ENCODE data around the gene GPR31. TPM values are rescaled to one million over a fixed set of nuclear protein-coding genes. Genes with fewer than 3 reads are reported as not detected.
"Not testable (repeated sequence)": the region's sequence is repeated elsewhere in the genome, so short reads cannot be mapped to it uniquely, and the experiment has no call there.

The GPR31 gene, protein sequence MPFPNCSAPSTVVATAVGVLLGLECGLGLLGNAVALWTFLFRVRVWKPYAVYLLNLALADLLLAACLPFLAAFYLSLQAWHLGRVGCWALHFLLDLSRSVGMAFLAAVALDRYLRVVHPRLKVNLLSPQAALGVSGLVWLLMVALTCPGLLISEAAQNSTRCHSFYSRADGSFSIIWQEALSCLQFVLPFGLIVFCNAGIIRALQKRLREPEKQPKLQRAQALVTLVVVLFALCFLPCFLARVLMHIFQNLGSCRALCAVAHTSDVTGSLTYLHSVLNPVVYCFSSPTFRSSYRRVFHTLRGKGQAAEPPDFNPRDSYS
- not detected for polyA plus RNA-seq (2012; ENCODE audit: insufficient read depth, insufficient read length, low read depth)

DNA sequence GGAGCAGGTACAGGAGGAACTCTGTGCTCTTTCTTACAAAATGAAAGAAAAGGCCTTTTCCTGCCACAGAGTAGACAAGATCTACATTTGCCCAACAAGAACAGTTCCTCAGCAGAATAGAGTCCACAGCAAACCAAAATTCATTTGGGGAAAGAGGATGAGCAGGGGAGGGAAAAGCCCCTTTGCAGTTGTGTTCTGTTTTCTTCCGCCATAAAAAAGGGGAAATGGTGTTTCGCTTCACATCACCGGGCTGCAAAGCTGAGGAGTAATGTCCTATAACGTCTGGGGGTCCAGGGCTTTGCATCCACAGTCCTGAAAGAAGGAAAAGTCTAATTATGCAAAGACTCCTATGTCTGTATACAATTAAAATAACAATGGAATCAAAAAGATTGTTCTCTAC, at the start of gene GPR31:
TSS of gene GPR31 (minus strand) at position 118 of the 400 bp plus-strand sequence. CDS start 149 bp downstream, outside the sequence.
- Histone ChIP-seq H3K36me3 (no peaks in the 10 kb centered on the region), H3K4me3 (ENCODE audit: low read depth, low read length) (no peak within 1 kb of the TSS), H3K9me3 (no peaks in the 10 kb centered on the region), H3K27me3 (no peaks in the 10 kb centered on the region), H3K4me1 (no peaks in the 10 kb centered on the region)
- TF ChIP-seq, protein P1, sequence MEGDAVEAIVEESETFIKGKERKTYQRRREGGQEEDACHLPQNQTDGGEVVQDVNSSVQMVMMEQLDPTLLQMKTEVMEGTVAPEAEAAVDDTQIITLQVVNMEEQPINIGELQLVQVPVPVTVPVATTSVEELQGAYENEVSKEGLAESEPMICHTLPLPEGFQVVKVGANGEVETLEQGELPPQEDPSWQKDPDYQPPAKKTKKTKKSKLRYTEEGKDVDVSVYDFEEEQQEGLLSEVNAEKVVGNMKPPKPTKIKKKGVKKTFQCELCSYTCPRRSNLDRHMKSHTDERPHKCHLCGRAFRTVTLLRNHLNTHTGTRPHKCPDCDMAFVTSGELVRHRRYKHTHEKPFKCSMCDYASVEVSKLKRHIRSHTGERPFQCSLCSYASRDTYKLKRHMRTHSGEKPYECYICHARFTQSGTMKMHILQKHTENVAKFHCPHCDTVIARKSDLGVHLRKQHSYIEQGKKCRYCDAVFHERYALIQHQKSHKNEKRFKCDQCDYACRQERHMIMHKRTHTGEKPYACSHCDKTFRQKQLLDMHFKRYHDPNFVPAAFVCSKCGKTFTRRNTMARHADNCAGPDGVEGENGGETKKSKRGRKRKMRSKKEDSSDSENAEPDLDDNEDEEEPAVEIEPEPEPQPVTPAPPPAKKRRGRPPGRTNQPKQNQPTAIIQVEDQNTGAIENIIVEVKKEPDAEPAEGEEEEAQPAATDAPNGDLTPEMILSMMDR (IDR thresholded peaks at IDR 0.05; ENCODE audit: low read depth, low read length) = no peak
- DNase-seq = no peak

DNA sequence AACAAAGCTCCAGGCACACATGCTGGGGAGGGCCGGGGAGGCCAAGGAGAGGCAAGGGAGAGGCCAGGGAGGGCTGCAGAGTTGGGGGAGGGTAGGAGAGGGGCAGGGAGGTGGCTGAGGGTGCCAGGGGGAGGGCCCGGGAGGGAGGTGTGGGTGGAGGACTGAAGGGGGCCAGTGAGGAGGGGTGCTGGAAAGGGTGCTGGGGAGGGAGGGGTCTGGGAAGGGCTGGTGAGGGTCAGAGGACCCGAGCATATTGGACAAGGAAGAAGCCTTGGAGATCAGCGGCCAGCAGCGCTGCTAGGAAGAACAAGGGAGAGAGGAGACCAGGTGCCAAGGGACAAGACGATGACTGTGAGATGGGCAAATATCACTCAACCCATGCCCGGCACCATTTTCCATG, 49.7 kb upstream of the GPR31 start:
- H3K4me1 ChIP-seq = peaks cover 10% of the 10 kb centered on the region
- no peaks in the 10 kb centered on the region for H3K36me3 ChIP-seq
- TF ChIP-seq, protein P1 (IDR thresholded peaks at IDR 0.05; ENCODE audit: low read depth, low read length) = no peak
- no peak for DNase-seq
- H3K4me3 ChIP-seq (ENCODE audit: low read depth, low read length) = no peak overlapping the region
- H3K27me3 ChIP-seq = no peaks in the 10 kb centered on the region
- no peaks in the 10 kb centered on the region for H3K9me3 ChIP-seq

- not testable (repeated sequence) for H3K36me3 ChIP-seq; DNase-seq; H3K4me3 ChIP-seq (ENCODE audit: low read depth, low read length); H3K27me3 ChIP-seq; H3K9me3 ChIP-seq; H3K4me1 ChIP-seq
Measured at GRCh38 chr6:167205316-167205715, 47.5 kb upstream of the GPR31 start.

- H3K36me3 ChIP-seq; H3K4me1 ChIP-seq; H3K27me3 ChIP-seq; H3K4me3 ChIP-seq (ENCODE audit: low read depth, low read length); H3K9me3 ChIP-seq: not testable (repeated sequence)
- DNase-seq = peak; percentile 76
Measured at GRCh38 chr6:167204059-167204348, 46.2 kb upstream of the GPR31 start.

- H3K27me3 ChIP-seq; H3K4me3 ChIP-seq (ENCODE audit: low read depth, low read length); H3K9me3 ChIP-seq; DNase-seq; H3K4me1 ChIP-seq; H3K36me3 ChIP-seq: not testable (repeated sequence)
Measured at GRCh38 chr6:167203261-167204058, 45.7 kb upstream of the GPR31 start.

- not testable (repeated sequence) for DNase-seq; H3K4me3 ChIP-seq (ENCODE audit: low read depth, low read length); H3K27me3 ChIP-seq; H3K36me3 ChIP-seq; H3K9me3 ChIP-seq; H3K4me1 ChIP-seq
Measured at GRCh38 chr6:167202613-167203012, 44.8 kb upstream of the GPR31 start.

GRCh38 chr6:167200806-167201205, 43.0 kb upstream of the GPR31 start:
- DNase-seq = no peak
- TF ChIP-seq, protein P1 (IDR thresholded peaks at IDR 0.05; ENCODE audit: low read depth, low read length) = no peak
- Histone ChIP-seq H3K4me3 (ENCODE audit: low read depth, low read length) (no peak overlapping the region), H3K36me3 (no peaks in the 10 kb centered on the region), H3K27me3 (no peaks in the 10 kb centered on the region), H3K9me3 (no peaks in the 10 kb centered on the region), H3K4me1 (peaks cover 11% of the 10 kb centered on the region)

DNA sequence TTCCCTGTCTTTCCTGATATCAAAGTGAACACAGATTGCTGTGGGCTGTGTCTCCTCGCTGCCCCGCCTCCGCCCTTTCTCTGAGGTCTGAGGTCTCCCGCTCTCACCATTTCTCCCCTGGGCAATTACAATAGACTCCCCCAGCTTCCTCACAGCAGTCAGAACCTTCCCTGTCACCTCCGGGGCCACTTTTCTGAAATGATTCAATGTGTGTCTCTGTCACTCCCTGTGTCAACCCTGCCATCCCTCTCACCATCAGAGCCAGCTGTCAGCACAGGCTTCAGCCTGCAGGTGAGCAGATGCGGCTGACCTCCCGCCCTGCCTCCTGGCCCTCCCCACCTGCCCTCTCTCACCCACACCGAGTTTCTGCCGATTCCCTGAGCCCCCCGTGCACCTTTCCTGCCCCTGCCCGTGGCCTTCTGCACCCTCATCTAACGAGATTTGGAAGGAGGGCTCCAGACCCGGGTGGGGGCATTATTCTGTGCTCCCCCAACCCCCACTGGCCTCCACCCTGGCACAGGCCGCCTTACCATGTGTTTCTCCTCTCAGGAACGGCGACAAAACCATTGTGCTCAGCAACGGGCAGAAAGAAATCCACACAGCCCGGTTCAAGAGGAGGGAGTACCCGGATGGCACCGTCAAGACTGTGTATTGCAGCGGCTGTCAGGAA, 38.3 kb upstream of the GPR31 start:
- not testable (repeated sequence) for H3K4me3 ChIP-seq (ENCODE audit: low read depth, low read length); H3K27me3 ChIP-seq; H3K4me1 ChIP-seq; DNase-seq; H3K9me3 ChIP-seq; H3K36me3 ChIP-seq

DNA sequence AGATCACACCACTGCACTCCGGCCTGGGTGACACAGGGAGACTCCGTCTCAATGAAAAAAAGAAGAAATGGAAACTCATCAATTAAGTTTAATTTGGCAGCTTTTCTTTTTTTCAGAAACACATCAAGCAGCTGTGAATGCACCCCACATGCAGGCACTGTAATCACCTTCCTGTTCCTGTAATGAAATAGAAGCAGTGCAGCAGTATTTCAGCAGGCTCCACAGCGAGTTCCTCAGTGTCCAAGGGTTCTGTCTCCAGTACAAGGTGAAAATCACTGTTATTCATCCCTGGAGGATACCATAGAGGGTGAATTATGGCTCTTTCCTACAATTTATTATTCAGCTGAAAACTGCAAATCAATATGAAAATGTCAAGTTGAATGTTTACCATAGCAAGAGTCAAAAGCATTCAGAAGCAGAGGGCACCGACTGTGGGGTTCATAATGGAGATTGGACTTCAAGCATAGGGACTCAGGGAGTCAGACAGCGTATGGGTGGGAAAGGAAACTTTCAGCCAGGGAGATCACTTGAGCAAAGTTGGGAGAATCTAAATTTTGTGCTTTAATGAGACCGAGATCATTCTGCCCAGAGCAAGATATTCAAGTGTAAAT, 35.8 kb upstream of the GPR31 start:
- H3K4me3 ChIP-seq (ENCODE audit: low read depth, low read length); H3K27me3 ChIP-seq; H3K4me1 ChIP-seq; DNase-seq; H3K9me3 ChIP-seq; H3K36me3 ChIP-seq: not testable (repeated sequence)

DNA sequence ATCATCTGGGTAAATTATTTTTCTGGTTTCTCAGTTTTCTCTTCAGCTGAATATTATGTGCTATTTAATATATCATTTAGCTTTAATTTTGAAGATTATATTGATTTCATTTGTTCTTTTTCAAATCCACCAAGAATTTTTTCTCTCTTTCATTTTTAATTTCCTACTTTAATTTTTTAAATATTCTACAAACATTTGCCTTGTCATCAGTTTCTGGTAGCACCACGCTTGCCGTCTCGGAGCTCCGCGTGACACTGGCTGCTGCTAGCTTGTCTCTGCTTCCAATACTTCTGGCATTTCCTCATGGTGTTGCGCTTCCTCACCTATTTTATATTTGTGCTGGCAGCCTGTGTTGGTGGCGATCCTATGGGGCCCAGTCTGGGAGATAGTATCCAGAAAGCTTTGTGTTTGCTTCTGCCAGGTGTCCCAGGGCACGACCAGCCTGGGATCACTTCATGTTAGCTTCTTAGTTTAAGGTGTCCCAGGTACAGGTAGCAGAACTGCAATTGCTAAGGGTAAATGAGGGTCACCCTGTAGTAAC, 33.3 kb upstream of the GPR31 start:
- not testable (repeated sequence) for H3K9me3 ChIP-seq; H3K27me3 ChIP-seq; H3K36me3 ChIP-seq; H3K4me1 ChIP-seq; DNase-seq; H3K4me3 ChIP-seq (ENCODE audit: low read depth, low read length)

DNA sequence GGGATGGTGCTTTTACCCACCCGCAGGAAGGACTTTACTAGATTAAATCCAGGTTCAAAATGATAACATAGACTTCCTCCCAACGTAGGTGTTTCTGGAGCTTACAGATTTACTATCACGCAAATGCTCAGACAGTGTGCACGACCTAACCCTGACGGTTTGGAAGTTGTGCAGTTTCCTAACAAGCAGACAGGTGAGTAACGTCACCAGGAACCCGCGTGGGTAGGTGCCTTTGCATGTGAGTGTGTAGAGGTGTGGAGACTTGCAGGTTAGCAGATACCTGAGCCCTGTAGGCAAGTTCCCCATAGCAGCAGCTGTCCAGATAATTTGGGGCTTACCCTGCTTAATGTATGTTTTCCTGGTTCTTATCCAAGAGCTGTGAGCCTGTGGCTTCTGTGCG, 29.5 kb upstream of the GPR31 start:
- not testable (repeated sequence) for DNase-seq

GRCh38 chr6:167185101-167185500, 27.3 kb upstream of the GPR31 start:
- not testable (repeated sequence) for H3K4me3 ChIP-seq (ENCODE audit: low read depth, low read length); H3K36me3 ChIP-seq; DNase-seq; H3K27me3 ChIP-seq; H3K4me1 ChIP-seq; H3K9me3 ChIP-seq

More for the DNA sequence above, 29.5 kb upstream of the GPR31 start:
- not testable (repeated sequence) for H3K4me1 ChIP-seq; H3K36me3 ChIP-seq; H3K9me3 ChIP-seq; H3K27me3 ChIP-seq; H3K4me3 ChIP-seq (ENCODE audit: low read depth, low read length)

Measured in BE2C (cell line).